GM19468 (cell line): ENCODE measurements around the gene JAK3.

Experiments used
- ATAC-seq: cut with Tn5 transposase; IDR thresholded peaks from one replicate; pipeline ENCODE4 v1.9.1; 2021; ENCODE audit warnings: mild to moderate bottlenecking, moderate library complexity, moderate number of reproducible peaks; ENCODE audit not compliant: unreplicated experiment; ENCODE audit errors: extremely low read depth

The JAK3 gene

GRCh38 chr19:17841810-17842662, 5.7 kb downstream of the JAK3 start:
- no peak for ATAC-seq

- no peak for ATAC-seq
These were observed 6.4 kb downstream of the JAK3 start for GRCh38 chr19:17841371-17841809.

GRCh38 chr19:17840019-17840418, 7.8 kb downstream of the JAK3 start:
- ATAC-seq, result no peak

GRCh38 chr19:17837972-17838371, 9.8 kb downstream of the JAK3 start:
- ATAC-seq, result no peak

GRCh38 chr19:17836530-17836929, 11.3 kb downstream of the JAK3 start:
- no peak for ATAC-seq

GRCh38 chr19:17835182-17836006, 12.4 kb downstream of the JAK3 start:
- no peak for ATAC-seq

GRCh38 chr19:17834350-17835181, 13.2 kb downstream of the JAK3 start:
- no peak for ATAC-seq

GRCh38 chr19:17832443-17833208, 15.2 kb downstream of the JAK3 start:
- ATAC-seq, result no peak

GRCh38 chr19:17831419-17831888, 16.3 kb downstream of the JAK3 start:
- ATAC-seq, result no peak

GRCh38 chr19:17830567-17831418, 17.0 kb downstream of the JAK3 start:
- no peak for ATAC-seq

- ATAC-seq, result no peak
These were observed 17.8 kb downstream of the JAK3 start for GRCh38 chr19:17829855-17830566.

- ATAC-seq, result no peak
These were observed 21.2 kb downstream of the JAK3 start for GRCh38 chr19:17826508-17827056.

GRCh38 chr19:17824339-17824738, 23.4 kb downstream of the JAK3 start:
- ATAC-seq, result no peak

- ATAC-seq, result no peak
These were observed 26.6 kb downstream of the JAK3 start, which contains the start of gene INSL3 for GRCh38 chr19:17821190-17821589. Gene INSL3 (minus strand): TSS chr19:17821519. CDS start chr19:17821506, 13 bp downstream.

GRCh38 chr19:17817668-17818363, 30.0 kb downstream of the JAK3 start:
- no peak for ATAC-seq

GRCh38 chr19:17812099-17812498, 35.7 kb downstream of the JAK3 start:
- no peak for ATAC-seq

- no peak for ATAC-seq
These were observed 36.1 kb downstream of the JAK3 start for GRCh38 chr19:17811681-17812080.
